Thyroid gland (tissue), 4 donors: ENCODE data around the gene MARCHF2. TPM values are rescaled to one million over a fixed set of nuclear protein-coding genes. Genes with fewer than 3 reads are reported as not detected.
A peak's percentile ranks its signal among the peaks of the same experiment; 100 is the strongest.

Experiments used
- DNase-seq, 2 donors: peaks; one replicate each; pipeline ENCODE4 v3.0.0-alpha.2; 2019
- H3K27ac ChIP-seq, 3 donors: fragments of 200-600 bp; sonication (generic); 1 replicate in 2 of 3; 2 replicates in 1 of 3; pipeline ENCODE4 v1.5.1; 2016 to 2019; ENCODE audit warnings: mild to moderate bottlenecking in 1 of 3, moderate library complexity in 1 of 3
- H3K27me3 ChIP-seq: fragments of 200-600 bp; sonication (generic); one replicate; pipeline ENCODE4 v1.5.1; 2019
- H3K36me3 ChIP-seq, 2 donors: fragments of 200-600 bp; sonication (generic); one replicate each; pipeline ENCODE4 v1.5.1; 2016 to 2019
- H3K4me1 ChIP-seq, 2 donors: fragments of 200-600 bp; sonication (generic); one replicate each; pipeline ENCODE4 v1.5.1; 2017 to 2019
- H3K4me3 ChIP-seq, 3 donors: fragments of 200-600 bp; sonication (generic); replicated peaks in 1 of 3; 1 replicate in 2 of 3; 2 replicates in 1 of 3; pipeline ENCODE4 v1.5.1; 2016; ENCODE audit warnings: mild to moderate bottlenecking in 1 of 3
- H3K9me3 ChIP-seq: fragments of 200-600 bp; sonication (generic); one replicate; pipeline ENCODE4 v1.5.1; 2017
- POLR2A ChIP-seq, 2 donors: fragments of 450-650 bp; IDR thresholded peaks; one replicate each; pipeline ENCODE4 v1.6.1; 2017; ENCODE audit warnings: antibody characterized with exemption in 2 of 2, mild to moderate bottlenecking in 2 of 2, moderate library complexity in 1 of 2
- whole genome bisulfite sequencing, 2 donors: methylation state at CpG; one replicate each; pipeline ENCODE4 v1.1.5; 2017; 5-methylcytosine and 5-hydroxymethylcytosine counted together
- intact Hi-C: fragments of 100-400 bp; cut with DNase I; formaldehyde crosslinking; loops from one replicate; pipeline ENCODE4 v1.15.1; 2023
- total RNA-seq, 4 donors: library from RNA; depleted of rRNA; stranded (reverse); fragments of >200 nt; gene quantifications; one replicate each; pipeline ENCODE4 v1.2.3, GENCODE V29; 2016
- TF ChIP-seq, protein P1 (sequence below), 6 experiments: fragments of 200-600 bp in 3 of 6; fragments of 450-650 bp in 3 of 6; sonication (generic) in 3 of 6; IDR thresholded peaks; one replicate each; pipeline ENCODE4 v1.5.1; 2016 to 2019; ENCODE audit warnings: antibody characterized with exemption in 6 of 6, mild to moderate bottlenecking in 2 of 6, inconsistent platforms in 1 of 6, moderate library complexity in 1 of 6

MARCHF2 gene
- total RNA-seq, result 100 to 1,000 TPM; 168 to 245 (median 215) TPM

DNA sequence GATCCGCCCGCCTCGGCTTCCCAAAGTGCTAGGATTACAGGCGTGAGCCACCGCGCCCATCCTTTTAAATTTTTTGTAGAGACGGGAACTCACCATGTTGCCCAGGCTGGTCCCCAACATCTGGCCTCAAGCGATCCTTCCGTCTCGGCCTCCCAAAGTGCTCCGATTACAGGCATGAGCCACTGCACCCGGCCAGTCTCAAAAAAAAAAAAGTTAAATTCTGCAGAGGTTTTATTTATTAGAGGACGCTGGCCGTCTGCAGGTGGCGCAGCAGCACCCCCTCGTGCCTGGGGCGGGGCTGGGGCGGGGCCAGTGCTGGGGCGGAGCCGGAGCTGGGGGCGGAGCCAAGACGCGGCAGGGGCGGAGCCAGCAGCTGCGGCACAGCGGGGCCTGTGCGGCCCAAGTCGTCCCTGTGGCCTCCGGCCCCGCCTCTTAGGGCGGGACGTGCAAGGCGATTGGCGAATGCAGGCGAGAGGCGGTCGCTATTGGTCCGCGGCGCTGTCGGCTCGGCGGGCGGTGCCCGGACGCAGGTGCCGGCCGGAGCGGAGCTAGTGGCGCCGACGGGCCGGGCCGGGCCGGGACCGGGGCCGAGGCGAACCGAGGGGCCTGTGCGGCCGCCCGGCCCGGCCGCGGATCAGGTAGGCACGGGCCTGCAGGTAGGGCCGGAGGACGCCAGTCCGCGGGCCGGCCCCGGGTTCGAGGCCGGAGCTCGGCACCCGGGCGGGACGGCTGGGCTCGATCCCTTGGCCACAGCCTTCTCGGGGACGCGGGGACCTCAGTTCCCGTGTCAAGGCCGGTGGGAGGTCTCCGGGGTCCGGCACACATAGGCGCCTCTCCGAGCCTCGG is at the start of gene MARCHF2:
Gene MARCHF2, plus strand, starts transcription at position 523 of the 846 bp plus-strand sequence. CDS start 8,536 bp downstream, outside the sequence.
- Histone ChIP-seq H3K27ac (peak within 1 kb of the TSS in 1 of 3 donors; percentile 66), H3K27me3 (no peaks in the 10 kb centered on the region), H3K4me3 (peak within 1 kb of the TSS; percentile 11 to 76 (median 51)), H3K9me3 (no peaks in the 10 kb centered on the region), H3K36me3 (no peaks in the 10 kb centered on the region), H3K4me1 (peaks cover 27 to 39% of the 10 kb centered on the region in 2 donors)
- TF ChIP-seq, protein P1, sequence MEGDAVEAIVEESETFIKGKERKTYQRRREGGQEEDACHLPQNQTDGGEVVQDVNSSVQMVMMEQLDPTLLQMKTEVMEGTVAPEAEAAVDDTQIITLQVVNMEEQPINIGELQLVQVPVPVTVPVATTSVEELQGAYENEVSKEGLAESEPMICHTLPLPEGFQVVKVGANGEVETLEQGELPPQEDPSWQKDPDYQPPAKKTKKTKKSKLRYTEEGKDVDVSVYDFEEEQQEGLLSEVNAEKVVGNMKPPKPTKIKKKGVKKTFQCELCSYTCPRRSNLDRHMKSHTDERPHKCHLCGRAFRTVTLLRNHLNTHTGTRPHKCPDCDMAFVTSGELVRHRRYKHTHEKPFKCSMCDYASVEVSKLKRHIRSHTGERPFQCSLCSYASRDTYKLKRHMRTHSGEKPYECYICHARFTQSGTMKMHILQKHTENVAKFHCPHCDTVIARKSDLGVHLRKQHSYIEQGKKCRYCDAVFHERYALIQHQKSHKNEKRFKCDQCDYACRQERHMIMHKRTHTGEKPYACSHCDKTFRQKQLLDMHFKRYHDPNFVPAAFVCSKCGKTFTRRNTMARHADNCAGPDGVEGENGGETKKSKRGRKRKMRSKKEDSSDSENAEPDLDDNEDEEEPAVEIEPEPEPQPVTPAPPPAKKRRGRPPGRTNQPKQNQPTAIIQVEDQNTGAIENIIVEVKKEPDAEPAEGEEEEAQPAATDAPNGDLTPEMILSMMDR (IDR thresholded peaks at IDR 0.05), result peak; percentile 34 to 85 (median 59)
- peak; percentile 43 to 75 for TF ChIP-seq POLR2A (IDR thresholded peaks at IDR 0.05)
- DNase-seq, result peak; percentile 98
- intact Hi-C loops, result no loop called here
- 24 to 25% methylated on average over 14 to 20 of the region's 89 CpGs for WGBS, 2 donors

GRCh38 chr19:8363803-8364771 is 49.0 kb upstream of the MARCHF2 start, which contains the start of gene ANGPTL4:
TSS of gene ANGPTL4 (plus strand) at chr19:8364155. CDS start at chr19:8364322, 167 bp downstream.
- 1 to 4% methylated on average over 18 to 37 of the region's 81 CpGs for WGBS, 2 donors
- H3K9me3 ChIP-seq, result no peaks in the 10 kb centered on the region
- no peaks in the 10 kb centered on the region for H3K36me3 ChIP-seq
- H3K27ac ChIP-seq, result peak within 1 kb of the TSS; percentile 57 to 93 (median 66)
- intact Hi-C loops, result no loop called here
- TF ChIP-seq POLR2A (IDR thresholded peaks at IDR 0.05), result peak; percentile 59 to 82
- TF ChIP-seq, protein P1 (IDR thresholded peaks at IDR 0.05), result peak in 4 of 6 experiments; percentile 23 to 37 (median 36)
- DNase-seq, result peak; percentile 77
- H3K27me3 ChIP-seq, result no peaks in the 10 kb centered on the region
- peaks cover 68 to 72% of the 10 kb centered on the region in 2 donors for H3K4me1 ChIP-seq
- H3K4me3 ChIP-seq, result peak within 1 kb of the TSS; percentile 5 to 63 (median 11)

- no peaks in the 10 kb centered on the region for H3K27me3 ChIP-seq
- H3K36me3 ChIP-seq, result peaks cover 0 to 6% of the 10 kb centered on the region in 2 donors
- TF ChIP-seq, protein P1 (IDR thresholded peaks at IDR 0.05), result no peak
- no peak for TF ChIP-seq POLR2A (IDR thresholded peaks at IDR 0.05)
- 95 to 100% methylated on average over 3 to 6 of the region's 11 CpGs for WGBS, 2 donors
- intact Hi-C loops, result no loop called here
- H3K27ac ChIP-seq, result peak overlapping the region in 1 of 3 donors; percentile 93
- H3K9me3 ChIP-seq, result no peaks in the 10 kb centered on the region
- DNase-seq, result no peak
- peak overlapping the region in 1 of 3 donors; percentile 63 for H3K4me3 ChIP-seq
- H3K4me1 ChIP-seq, result peaks cover 68 to 82% of the 10 kb centered on the region in 2 donors
Observed at GRCh38 chr19:8366121-8366581, 47.0 kb upstream of the MARCHF2 start.

DNA sequence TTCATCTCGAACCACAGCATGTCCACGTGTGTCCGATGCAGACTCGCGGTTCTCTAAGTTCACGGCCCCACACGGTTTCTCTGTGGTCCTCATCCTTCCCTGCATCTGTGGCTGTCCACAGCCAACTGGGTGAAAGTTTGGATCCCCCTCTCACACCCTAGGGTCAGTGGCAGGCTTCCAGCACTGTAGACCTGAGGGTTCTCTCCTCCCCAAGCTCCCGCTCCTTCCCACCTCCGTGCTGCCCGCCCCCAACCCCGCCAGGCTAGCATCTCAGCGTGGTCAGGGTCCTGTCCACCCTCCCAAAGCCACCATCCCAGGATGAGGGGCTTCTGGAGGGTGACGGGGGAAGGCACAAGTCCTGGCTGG is 46.2 kb upstream of the MARCHF2 start:
- Histone ChIP-seq H3K9me3 (no peaks in the 10 kb centered on the region), H3K36me3 (peaks cover 0 to 12% of the 10 kb centered on the region in 2 donors), H3K4me3 (peak overlapping the region in 1 of 3 donors; percentile 12), H3K27ac (peak overlapping the region in 2 of 3 donors; percentile 44 to 93), H3K4me1 (peaks cover 63 to 78% of the 10 kb centered on the region in 2 donors), H3K27me3 (no peaks in the 10 kb centered on the region)
- no peak for TF ChIP-seq POLR2A (IDR thresholded peaks at IDR 0.05)
- TF ChIP-seq, protein P1 (IDR thresholded peaks at IDR 0.05), result no peak
- DNase-seq, result peak; percentile 18 to 19
- intact Hi-C loops, result no loop called here
- 48 to 70% methylated on average over 13 of the region's 13 CpGs for WGBS, 2 donors
